ENCODE measurements around the gene ACSS1. TPM values are rescaled to one million over a fixed set of nuclear protein-coding genes. Genes with fewer than 3 reads are reported as not detected.

The ACSS1 gene
- total RNA-seq, 1 experiment from 2014 or later = 1.5 TPM

DNA sequence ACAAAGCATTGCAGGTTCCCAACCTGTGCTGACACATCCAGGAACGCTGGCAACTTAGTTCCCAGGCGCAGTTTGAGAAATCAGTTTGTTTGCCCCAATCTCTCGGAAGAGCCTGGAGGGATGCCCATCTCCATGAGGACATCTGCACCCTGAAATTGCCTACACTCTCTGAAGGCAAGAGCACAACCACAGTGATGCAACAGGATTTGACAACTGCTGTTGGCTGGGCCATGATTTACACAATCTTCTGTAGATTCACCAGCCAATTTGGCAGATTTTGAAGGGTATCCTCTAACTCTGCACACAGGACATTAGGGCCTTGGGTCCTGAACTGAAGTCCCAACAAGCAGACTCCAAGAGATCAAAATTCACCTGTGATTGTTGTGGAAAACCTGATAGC is 68.8 kb downstream of the ACSS1 start:
- TF ChIP-seq CREM (CRISPR knock-in tag; IDR thresholded peaks at IDR 0.05) (no peak), ZNF512 (CRISPR knock-in tag; IDR thresholded peaks at IDR 0.05; ENCODE audit: borderline replicate concordance) (no peak), ZNF396 (CRISPR knock-in tag; IDR thresholded peaks at IDR 0.05; ENCODE audit: borderline replicate concordance) (no peak), ETV6 (CRISPR knock-in tag; IDR thresholded peaks at IDR 0.05) (no peak), PRRX2 (CRISPR knock-in tag; IDR thresholded peaks at IDR 0.05) (no peak)
- TF ChIP-seq, protein P1, sequence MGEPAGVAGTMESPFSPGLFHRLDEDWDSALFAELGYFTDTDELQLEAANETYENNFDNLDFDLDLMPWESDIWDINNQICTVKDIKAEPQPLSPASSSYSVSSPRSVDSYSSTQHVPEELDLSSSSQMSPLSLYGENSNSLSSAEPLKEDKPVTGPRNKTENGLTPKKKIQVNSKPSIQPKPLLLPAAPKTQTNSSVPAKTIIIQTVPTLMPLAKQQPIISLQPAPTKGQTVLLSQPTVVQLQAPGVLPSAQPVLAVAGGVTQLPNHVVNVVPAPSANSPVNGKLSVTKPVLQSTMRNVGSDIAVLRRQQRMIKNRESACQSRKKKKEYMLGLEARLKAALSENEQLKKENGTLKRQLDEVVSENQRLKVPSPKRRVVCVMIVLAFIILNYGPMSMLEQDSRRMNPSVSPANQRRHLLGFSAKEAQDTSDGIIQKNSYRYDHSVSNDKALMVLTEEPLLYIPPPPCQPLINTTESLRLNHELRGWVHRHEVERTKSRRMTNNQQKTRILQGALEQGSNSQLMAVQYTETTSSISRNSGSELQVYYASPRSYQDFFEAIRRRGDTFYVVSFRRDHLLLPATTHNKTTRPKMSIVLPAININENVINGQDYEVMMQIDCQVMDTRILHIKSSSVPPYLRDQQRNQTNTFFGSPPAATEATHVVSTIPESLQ (CRISPR knock-in tag; IDR thresholded peaks at IDR 0.05) = no peak
- TF ChIP-seq, protein P2, sequence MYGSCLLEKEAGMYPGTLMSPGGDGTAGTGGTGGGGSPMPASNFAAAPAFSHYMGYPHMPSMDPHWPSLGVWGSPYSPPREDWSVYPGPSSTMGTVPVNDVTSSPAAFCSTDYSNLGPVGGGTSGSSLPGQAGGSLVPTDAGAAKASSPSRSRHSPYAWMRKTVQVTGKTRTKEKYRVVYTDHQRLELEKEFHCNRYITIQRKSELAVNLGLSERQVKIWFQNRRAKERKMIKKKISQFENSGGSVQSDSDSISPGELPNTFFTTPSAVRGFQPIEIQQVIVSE (CRISPR knock-in tag; IDR thresholded peaks at IDR 0.05; ENCODE audit: borderline replicate concordance) = no peak
- no peak overlapping the region for H3K27ac Mint-ChIP-seq
- no peaks in the 10 kb centered on the region for H3K9me3 Mint-ChIP-seq
- peaks cover 27% of the 10 kb centered on the region for H3K4me1 Mint-ChIP-seq
- H3K4me3 Mint-ChIP-seq = no peak overlapping the region
- no peak for ATAC-seq
- CTCF ChIA-PET = no interaction called here
- H3K27me3 Mint-ChIP-seq (ENCODE audit: low read depth) = no peaks in the 10 kb centered on the region; the same call in none of the 2 replicates
- H3K36me3 Mint-ChIP-seq = no peaks in the 10 kb centered on the region
- POLR2A ChIA-PET = no interaction called here
- no peak for DNase-seq (ENCODE audit: low spot score)

- Mint-ChIP-seq H3K4me3 (no peak overlapping the region), H3K4me1 (peaks cover 18% of the 10 kb centered on the region), H3K9me3 (no peaks in the 10 kb centered on the region), H3K27me3 (ENCODE audit: low read depth) (no peaks in the 10 kb centered on the region; the same call in 1 of the 2 replicates), H3K27ac (no peak overlapping the region), H3K36me3 (peaks cover 4% of the 10 kb centered on the region)
- POLR2A ChIA-PET = no interaction called here
- DNase-seq (ENCODE audit: low spot score) (no peak), ATAC-seq (no peak)
- CTCF ChIA-PET = no interaction called here
- TF ChIP-seq HMGXB4 (CRISPR knock-in tag; IDR thresholded peaks at IDR 0.05) = no peak
- no peak for TF ChIP-seq CTCF (IDR thresholded peaks at IDR 0.05)
- TF ChIP-seq, protein P3, sequence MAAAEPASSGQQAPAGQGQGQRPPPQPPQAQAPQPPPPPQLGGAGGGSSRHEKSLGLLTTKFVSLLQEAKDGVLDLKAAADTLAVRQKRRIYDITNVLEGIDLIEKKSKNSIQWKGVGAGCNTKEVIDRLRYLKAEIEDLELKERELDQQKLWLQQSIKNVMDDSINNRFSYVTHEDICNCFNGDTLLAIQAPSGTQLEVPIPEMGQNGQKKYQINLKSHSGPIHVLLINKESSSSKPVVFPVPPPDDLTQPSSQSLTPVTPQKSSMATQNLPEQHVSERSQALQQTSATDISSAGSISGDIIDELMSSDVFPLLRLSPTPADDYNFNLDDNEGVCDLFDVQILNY (CRISPR knock-in tag; IDR thresholded peaks at IDR 0.05) = no peak
- TF ChIP-seq, protein P1 (CRISPR knock-in tag; IDR thresholded peaks at IDR 0.05) = no peak
- TF ChIP-seq ZNF416 (CRISPR knock-in tag; IDR thresholded peaks at IDR 0.05) = no peak
- no peak for TF ChIP-seq TEAD4 (CRISPR knock-in tag; IDR thresholded peaks at IDR 0.05)
- no peak for TF ChIP-seq SOX15 (CRISPR knock-in tag; IDR thresholded peaks at IDR 0.05)
- no peak for TF ChIP-seq NR1H2 (CRISPR knock-in tag; IDR thresholded peaks at IDR 0.05)
- no peak for TF ChIP-seq USF1 (CRISPR knock-in tag; IDR thresholded peaks at IDR 0.05)
- no peak for TF ChIP-seq ELF4 (CRISPR knock-in tag; IDR thresholded peaks at IDR 0.05; ENCODE audit: low read depth)
These were observed 69.8 kb downstream of the ACSS1 start for GRCh38 chr20:24987873-24988835.

All from WTC11 (cell line).